B cell (primary cell): Measurements from ENCODE around the gene DNTT. TPM values are rescaled to one million over a fixed set of nuclear protein-coding genes. Genes with fewer than 3 reads are reported as not detected.

Experiments
- ATAC-seq: fragments of 200-7000 bp; cut with Tn5 transposase; one replicate; pipeline ENCODE4 v1.10.0; 2021; ENCODE audit warnings: low read depth, mild to moderate bottlenecking, moderate number of reproducible peaks, moderate library complexity
- CTCF ChIA-PET: fragments of 350-600 bp; sonication (Branson Sonifier 250); formaldehyde crosslinking; loops from one replicate; lab custom pipeline; 2021; ENCODE audit warnings: antibody characterized with exemption, inconsistent platforms; lab: Charles Lee
- POLR2A ChIA-PET: fragments of 350-600 bp; sonication (Branson Sonifier 250); formaldehyde crosslinking; loops from one replicate; lab custom pipeline; 2021; ENCODE audit warnings: antibody characterized with exemption; lab: Charles Lee
- DNase-seq: peaks from one replicate; pipeline ENCODE4 v3.0.0; 2013
- H2AFZ ChIP-seq: 2 replicates; pipeline ENCODE4 v1.6.1; 2012; ENCODE audit warnings: mild to moderate bottlenecking, low read depth, low read length; ENCODE audit not compliant: insufficient read depth, poor library complexity, severe bottlenecking
- H3K27ac ChIP-seq, 2 donors: 1 replicate in 1 of 2; 2 replicates in 1 of 2; pipeline ENCODE4 v1.5.1; 2012 to 2013; ENCODE audit warnings: low read length in 2 of 2, mild to moderate bottlenecking in 2 of 2, moderate library complexity in 1 of 2
- H3K27me3 ChIP-seq, 4 experiments: fragments of 200-600 bp in 1 of 4; sonication (generic) in 1 of 4; replicated peaks in 1 of 4; 1 replicate in 2 of 4; 2 replicates in 2 of 4; pipeline versions ENCODE4 v1.6.1 to v1.7.0; 2013 to 2016; ENCODE audit warnings: low read length in 3 of 4, mild to moderate bottlenecking in 2 of 4, mixed read lengths in 1 of 4, moderate library complexity in 1 of 4; ENCODE audit not compliant: insufficient read depth in 4 of 4, control insufficient read depth in 3 of 4; ENCODE audit errors: control extremely low read depth in 1 of 4
- H3K36me3 ChIP-seq, 2 experiments: replicated peaks in 1 of 2; 1 replicate in 1 of 2; 2 replicates in 1 of 2; pipeline versions ENCODE4 v1.6.1 to v1.7.1; 2013; ENCODE audit warnings: low read length in 1 of 2; ENCODE audit not compliant: insufficient read depth in 2 of 2, control insufficient read depth in 1 of 2; ENCODE audit errors: control extremely low read depth in 1 of 2, extremely low read depth in 1 of 2
- H3K4me1 ChIP-seq, 2 donors: fragments of 200-600 bp in 1 of 2; sonication (generic) in 1 of 2; 1 replicate in 1 of 2; 2 replicates in 1 of 2; pipeline versions ENCODE4 v1.5.1 to v1.6.1; 2013 to 2017; ENCODE audit warnings: low read length in 2 of 2; ENCODE audit not compliant: control insufficient read depth in 2 of 2, insufficient read depth in 2 of 2
- H3K4me2 ChIP-seq: replicated peaks from 2 replicates; pipeline ENCODE3; 2012; ENCODE audit warnings: mild to moderate bottlenecking, low read depth, low read length; ENCODE audit not compliant: poor library complexity, severe bottlenecking
- H3K4me3 ChIP-seq, 5 experiments: fragments of 200-600 bp in 1 of 5; sonication (generic) in 1 of 5; 1 replicate in 3 of 5; 2 replicates in 2 of 5; pipeline versions ENCODE4 v1.5.1 to v1.7.0; 2011 to 2016; ENCODE audit warnings: low read length in 4 of 5, mild to moderate bottlenecking in 4 of 5, low read depth in 2 of 5, control low read depth in 1 of 5, moderate library complexity in 1 of 5; ENCODE audit not compliant: insufficient read depth in 1 of 5; ENCODE audit errors: control extremely low read depth in 1 of 5, extremely low read depth in 1 of 5
- H3K79me2 ChIP-seq: fragments of 200-600 bp; sonication (generic); one replicate; pipeline ENCODE4 v1.6.0; 2016; ENCODE audit warnings: low read length; ENCODE audit not compliant: control insufficient read depth, insufficient read depth
- H3K9ac ChIP-seq: fragments of 200-600 bp; sonication (generic); 2 replicates; pipeline ENCODE4 v1.6.1; 2017; ENCODE audit warnings: mild to moderate bottlenecking, low read length, moderate library complexity
- H3K9me3 ChIP-seq, 3 donors: one replicate each; pipeline versions ENCODE4 v1.6.1 to v1.7.1; 2013; ENCODE audit warnings: low read length in 2 of 3; ENCODE audit not compliant: control insufficient read depth in 2 of 3, insufficient read depth in 1 of 3; ENCODE audit errors: control extremely low read depth in 1 of 3
- H4K20me1 ChIP-seq: 2 replicates; pipeline ENCODE4 v1.6.0; 2012; ENCODE audit warnings: mild to moderate bottlenecking, low read length; ENCODE audit not compliant: insufficient read depth, control insufficient read depth, poor library complexity, severe bottlenecking
- H3K27ac Mint-ChIP-seq: one replicate; pipeline ENCODE4 v1.8.0; 2021; ENCODE audit warnings: mixed read lengths
- H3K27me3 Mint-ChIP-seq: one replicate; pipeline ENCODE4 v1.8.0; 2021; ENCODE audit warnings: mixed read lengths
- H3K4me1 Mint-ChIP-seq: one replicate; pipeline ENCODE4 v1.8.0; 2021; ENCODE audit warnings: mixed read lengths
- H3K4me3 Mint-ChIP-seq: one replicate; pipeline ENCODE4 v1.8.0; 2021; ENCODE audit warnings: mixed read lengths
- H3K9me3 Mint-ChIP-seq: one replicate; pipeline ENCODE4 v1.8.0; 2022; ENCODE audit warnings: mixed read lengths; ENCODE audit not compliant: insufficient read depth
- CTCF ChIP-seq: fragments of 200-600 bp; IDR thresholded peaks from one replicate; pipeline ENCODE4 v1.8.0; 2022; ENCODE audit warnings: antibody characterized with exemption, mild to moderate bottlenecking
- EZH2 ChIP-seq: IDR thresholded peaks from 2 replicates; pipeline ENCODE4 v1.6.1; 2012; ENCODE audit warnings: borderline replicate concordance, low read depth, mild to moderate bottlenecking, moderate library complexity, low read length; ENCODE audit not compliant: insufficient read depth, poor library complexity, severe bottlenecking
- WGBS: methylation state at CpG from one replicate; pipeline ENCODE4 v1.1.5; 2013; ENCODE audit warnings: missing lambda C conversion rate; ENCODE audit not compliant: insufficient coverage; 5-methylcytosine and 5-hydroxymethylcytosine counted together
- intact Hi-C: fragments of 100-400 bp; cut with micrococcal nuclease; formaldehyde crosslinking; loops from one replicate; pipeline ENCODE4 v1.10.0; 2022
- polyA plus RNA-seq: library from polyadenylated mRNA; depleted of rRNA; stranded (reverse); fragments of >200 nt; gene quantifications from 2 replicates; pipeline ENCODE4 v1.2.3, GENCODE V29; 2012
- total RNA-seq, 2 donors: library from RNA; stranded (reverse); fragments of 120-200 nt in 1 of 2; gene quantifications; 1 replicate in 1 of 2; 2 replicates in 1 of 2; pipeline versions ENCODE4 v1.2.3 to v1.2.4, GENCODE V29; 2013 to 2022

The DNTT gene
- total and polyA plus RNA-seq, 2 donors (not counting 1 experiment from before 2014, with no cell fraction given): not detected

DNA sequence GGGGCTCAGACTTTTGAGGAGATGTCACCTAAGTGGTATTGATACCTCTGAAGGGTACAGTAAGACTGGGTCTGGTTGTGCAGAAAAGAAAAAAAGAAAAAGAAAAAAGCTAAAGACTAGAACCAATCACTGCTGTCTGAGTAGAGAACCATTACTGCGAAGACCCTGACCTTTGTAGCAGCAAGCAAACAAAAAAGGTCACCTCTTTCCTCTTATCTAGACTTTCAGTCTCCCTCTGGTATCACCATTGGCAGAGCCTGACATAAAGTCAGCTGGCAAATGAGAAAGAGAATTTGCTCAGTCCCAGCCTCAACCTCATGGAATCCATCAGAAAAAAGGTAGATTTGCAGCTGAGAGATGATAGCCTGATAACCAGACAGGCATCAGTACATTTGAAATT is 2.6 kb upstream of the DNTT start:
- H3K9me3 Mint-ChIP-seq: no peaks in the 10 kb centered on the region
- ATAC-seq (no peak), DNase-seq (no peak)
- Histone ChIP-seq H3K9ac (no peak overlapping the region), H3K9me3 (no peaks in the 10 kb centered on the region), H3K36me3 (no peaks in the 10 kb centered on the region), H3K4me1 (peaks cover 37 to 40% of the 10 kb centered on the region in 2 donors), H3K4me2 (no peak overlapping the region), H3K27ac (no peak overlapping the region), H3K4me3 (no peak overlapping the region), H2AFZ (no peak overlapping the region), H3K79me2 (peaks cover 5% of the 10 kb centered on the region), H4K20me1 (no peaks in the 10 kb centered on the region), H3K27me3 (peaks cover 0 to 17% (median 8%) of the 10 kb centered on the region in 4 experiments)
- TF ChIP-seq CTCF (no peak), EZH2 (no peak)
- no CpG with 5 or more reads among the region's 1 CpG for WGBS
- H3K27ac Mint-ChIP-seq: no peak overlapping the region
- ChIA-PET POLR2A (no interaction called here), CTCF (interaction anchor here (1.0 to 13.8 kb wide), 9 partner anchors 9 to 285 kb away, joined by 3 to 964 read pairs (median 4); no protein-coding TSS in a partner anchor)
- peaks cover 54% of the 10 kb centered on the region for H3K4me1 Mint-ChIP-seq
- peaks cover 33% of the 10 kb centered on the region for H3K27me3 Mint-ChIP-seq
- intact Hi-C loops: no loop called here
- no peak overlapping the region for H3K4me3 Mint-ChIP-seq

- Histone ChIP-seq H3K27me3 (peaks cover 0 to 23% (median 11%) of the 10 kb centered on the region in 4 experiments), H3K27ac (no peak overlapping the region), H3K4me2 (no peak overlapping the region), H3K4me1 (peaks cover 31 to 33% of the 10 kb centered on the region in 2 donors), H2AFZ (no peak overlapping the region), H3K36me3 (no peaks in the 10 kb centered on the region), H3K9me3 (no peaks in the 10 kb centered on the region), H3K4me3 (no peak overlapping the region), H3K9ac (no peak overlapping the region), H4K20me1 (no peaks in the 10 kb centered on the region), H3K79me2 (peaks cover 5% of the 10 kb centered on the region)
- DNase-seq: no peak
- Mint-ChIP-seq H3K27ac (no peak overlapping the region), H3K4me3 (no peak overlapping the region), H3K4me1 (peaks cover 41% of the 10 kb centered on the region), H3K27me3 (peaks cover 37% of the 10 kb centered on the region), H3K9me3 (no peaks in the 10 kb centered on the region)
- WGBS: 40% methylated on average over 1 of the region's 3 CpGs
- intact Hi-C loops: no loop called here
- no peak for ATAC-seq
- ChIA-PET CTCF (interaction anchor here (3.8 to 5.3 kb wide), 2 partner anchors 13 to 75 kb away, joined by 31 to 38 read pairs; no protein-coding TSS in a partner anchor), POLR2A (no interaction called here)
- TF ChIP-seq EZH2: no peak
- no peak for TF ChIP-seq CTCF
These were observed 785 bp downstream of the DNTT start for GRCh38 chr10:96305019-96305418.
